Keratinocyte (primary cell): ENCODE measurements around the gene TIMM29.
"Not testable (repeated sequence)": the region's sequence is repeated elsewhere in the genome, so short reads cannot be mapped to it uniquely, and the experiment has no call there.

Experiments used
- CTCF ChIP-seq, 3 experiments: IDR thresholded peaks in 1 of 3; conservative IDR thresholded peaks in 1 of 3; optimal IDR thresholded peaks in 1 of 3; 2 replicates in 2 of 3; 3 replicates in 1 of 3; pipeline versions ENCODE3 to v1.5.1; 2011; ENCODE audit warnings: low read length in 3 of 3, mild to moderate bottlenecking in 3 of 3, moderate library complexity in 2 of 3, control low read depth in 1 of 3, inconsistent platforms in 1 of 3; ENCODE audit not compliant: insufficient read depth in 2 of 3; ENCODE audit errors: extremely low read depth in 1 of 3
- EZH2 ChIP-seq: IDR thresholded peaks from one replicate; pipeline ENCODE4 v1.6.1; 2012; ENCODE audit warnings: inconsistent platforms, mild to moderate bottlenecking, low read length, moderate library complexity

- TF ChIP-seq CTCF (optimal IDR thresholded peaks at IDR 0.05 in 1 of 3, IDR thresholded peaks at IDR 0.05 in 1 of 3, conservative IDR thresholded peaks at IDR 0.05 in 1 of 3; ENCODE audit: extremely low read depth in 1 of 3, insufficient read depth in 2 of 3, low read length in 3 of 3); EZH2: not testable (repeated sequence)
These were observed 30.8 kb downstream of the TIMM29 start for GRCh38 chr19:10959277-10959968.
